Measurements from ENCODE around the gene DHX58. TPM values are rescaled to one million over a fixed set of nuclear protein-coding genes. Genes with fewer than 3 reads are reported as not detected.

DHX58 gene
- total and polyA plus RNA-seq, 2 donors (not counting 3 experiments of a cell fraction or from before 2014, with no cell fraction given) = 3.1 to 9.0 TPM

DNA sequence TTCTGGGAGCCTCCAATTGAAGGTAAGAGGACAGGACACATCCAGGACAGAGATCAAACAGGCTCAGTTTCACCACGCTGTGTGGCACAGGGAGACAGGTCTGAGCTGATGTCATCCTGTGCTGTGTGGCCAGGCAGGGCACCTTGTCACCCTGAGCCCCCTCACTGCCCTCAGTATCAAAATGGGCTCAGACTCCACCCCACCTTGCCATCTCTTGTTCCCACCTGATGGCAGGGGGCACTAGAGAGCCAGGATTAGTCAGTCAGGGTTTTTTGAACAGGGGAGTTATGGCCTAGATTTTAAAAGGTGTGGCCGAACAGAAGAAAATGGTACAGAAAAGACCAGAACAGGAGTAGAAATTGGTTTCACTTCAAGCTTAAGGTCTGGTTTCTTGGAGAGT, 6.0 kb upstream of the DHX58 start:
- ChIA-PET CTCF (interaction anchor here (0.6 to 6.8 kb wide), 13 partner anchors 9 to 186 kb away, joined by 3 to 74 read pairs (median 4); partner anchors contain the start of genes CNP, GHDC, HCRT and KCNH4), POLR2A (interaction anchor here (0.7 kb wide), 1 partner anchor 399 kb away, joined by 6 read pairs; no protein-coding TSS in a partner anchor)
- no TSS peak for BruUV-seq (replicated peaks)
- dilution Hi-C loops (cut with MboI; ENCODE audit: extremely low pct_ligation_motif_present, low sequenced_read_pairs) = loop anchor here (25.0 kb wide), 1 partner anchor 156 kb away; the partner anchor contains the start of gene CNP
- H3K79me2 ChIP-seq (ENCODE audit: control insufficient read depth, insufficient read depth, low read length) = no peaks in the 10 kb centered on the region
- H3K9me1 ChIP-seq (replicated peaks; ENCODE audit: control insufficient read depth, extremely low read depth, insufficient read depth, low read length) = no peaks in the 10 kb centered on the region
- FAIRE-seq (peak; percentile 76), DNase-seq (ENCODE audit: low read depth, low spot score) (peak; percentile 34)
- H3K9ac ChIP-seq (replicated peaks; ENCODE audit: extremely low read depth, insufficient read depth, low read length) = no peak overlapping the region
- H3K4me2 ChIP-seq (ENCODE audit: insufficient read depth, low read length) = no peak overlapping the region
- no peak overlapping the region for H3K27ac ChIP-seq (ENCODE audit: insufficient read depth, low read depth, low read length)
- H2AFZ ChIP-seq (ENCODE audit: low read depth, low read length) = no peak overlapping the region
- H4K20me1 ChIP-seq (replicated peaks; ENCODE audit: control insufficient read depth, extremely low read depth, insufficient read depth, low read length) = no peaks in the 10 kb centered on the region
- H3K36me3 ChIP-seq (ENCODE audit: control insufficient read depth in 2 of 2, extremely low read depth in 1 of 2, insufficient read depth in 2 of 2, low read length in 2 of 2) = no peaks in the 10 kb centered on the region
- H3K4me1 ChIP-seq (ENCODE audit: control insufficient read depth, extremely low read depth, insufficient read depth, low read length) = peaks cover 5% of the 10 kb centered on the region
- H3K4me3 ChIP-seq (replicated peaks in 1 of 3; ENCODE audit: insufficient read depth in 1 of 3, low read depth in 1 of 3, low read length in 3 of 3) = no peak overlapping the region
- TF ChIP-seq, protein P1, sequence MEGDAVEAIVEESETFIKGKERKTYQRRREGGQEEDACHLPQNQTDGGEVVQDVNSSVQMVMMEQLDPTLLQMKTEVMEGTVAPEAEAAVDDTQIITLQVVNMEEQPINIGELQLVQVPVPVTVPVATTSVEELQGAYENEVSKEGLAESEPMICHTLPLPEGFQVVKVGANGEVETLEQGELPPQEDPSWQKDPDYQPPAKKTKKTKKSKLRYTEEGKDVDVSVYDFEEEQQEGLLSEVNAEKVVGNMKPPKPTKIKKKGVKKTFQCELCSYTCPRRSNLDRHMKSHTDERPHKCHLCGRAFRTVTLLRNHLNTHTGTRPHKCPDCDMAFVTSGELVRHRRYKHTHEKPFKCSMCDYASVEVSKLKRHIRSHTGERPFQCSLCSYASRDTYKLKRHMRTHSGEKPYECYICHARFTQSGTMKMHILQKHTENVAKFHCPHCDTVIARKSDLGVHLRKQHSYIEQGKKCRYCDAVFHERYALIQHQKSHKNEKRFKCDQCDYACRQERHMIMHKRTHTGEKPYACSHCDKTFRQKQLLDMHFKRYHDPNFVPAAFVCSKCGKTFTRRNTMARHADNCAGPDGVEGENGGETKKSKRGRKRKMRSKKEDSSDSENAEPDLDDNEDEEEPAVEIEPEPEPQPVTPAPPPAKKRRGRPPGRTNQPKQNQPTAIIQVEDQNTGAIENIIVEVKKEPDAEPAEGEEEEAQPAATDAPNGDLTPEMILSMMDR (IDR thresholded peaks at IDR 0.05; ENCODE audit: extremely low read depth in 1 of 2, insufficient read depth in 1 of 2, low read depth in 1 of 2, low read length in 2 of 2) = peak; percentile 50 to 52
- TF ChIP-seq MAX (IDR thresholded peaks at IDR 0.05; ENCODE audit: insufficient read depth, insufficient read length) (no peak), EZH2 (IDR thresholded peaks at IDR 0.05; ENCODE audit: borderline replicate concordance, low read depth, low read length, severe bottlenecking) (no peak), POLR2AphosphoS5 (IDR thresholded peaks at IDR 0.05; ENCODE audit: insufficient read depth, low read depth, low read length) (no peak)
- intact Hi-C loops (cut with micrococcal nuclease) = no loop called here
- H3K9me3 ChIP-seq (replicated peaks; ENCODE audit: control insufficient read depth, insufficient read depth, low read length) = no peaks in the 10 kb centered on the region
- H3K27me3 ChIP-seq (ENCODE audit: control insufficient read depth in 2 of 2, insufficient read depth in 2 of 2, low read length in 2 of 2) = no peaks in the 10 kb centered on the region

Measured in endothelial cell of umbilical vein (primary cell).